COLO668 (cell line): Measurements from ENCODE around the gene LHFPL2.
A peak's percentile ranks its signal among the peaks of the same experiment; 100 is the strongest.

Source experiments
- DNase-seq: peaks from one replicate; lab custom pipeline; 2025; ENCODE audit not compliant: unreplicated experiment; lab: John Stamatoyannopoulos, UW

Gene LHFPL2

DNA sequence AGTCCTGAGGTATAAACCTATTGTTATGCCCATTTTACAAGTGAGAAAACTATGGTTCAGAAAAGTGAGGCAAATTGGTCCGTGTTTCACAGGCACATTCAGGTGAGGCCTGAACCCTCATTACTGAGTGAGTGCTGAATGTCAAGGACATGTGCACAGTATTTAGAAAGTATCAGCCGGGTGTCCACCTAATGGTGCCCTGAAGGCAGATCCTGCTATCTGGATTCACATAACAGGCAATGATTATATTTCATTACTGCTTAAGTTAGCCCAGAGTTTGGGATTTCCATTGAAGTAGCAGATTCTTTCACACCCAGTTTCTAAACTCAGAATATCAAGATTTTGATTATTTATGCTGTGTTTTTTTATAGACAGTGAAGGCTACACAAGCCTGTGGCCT lies 142.7 kb downstream of the LHFPL2 start:
- DNase-seq: no peak

DNA sequence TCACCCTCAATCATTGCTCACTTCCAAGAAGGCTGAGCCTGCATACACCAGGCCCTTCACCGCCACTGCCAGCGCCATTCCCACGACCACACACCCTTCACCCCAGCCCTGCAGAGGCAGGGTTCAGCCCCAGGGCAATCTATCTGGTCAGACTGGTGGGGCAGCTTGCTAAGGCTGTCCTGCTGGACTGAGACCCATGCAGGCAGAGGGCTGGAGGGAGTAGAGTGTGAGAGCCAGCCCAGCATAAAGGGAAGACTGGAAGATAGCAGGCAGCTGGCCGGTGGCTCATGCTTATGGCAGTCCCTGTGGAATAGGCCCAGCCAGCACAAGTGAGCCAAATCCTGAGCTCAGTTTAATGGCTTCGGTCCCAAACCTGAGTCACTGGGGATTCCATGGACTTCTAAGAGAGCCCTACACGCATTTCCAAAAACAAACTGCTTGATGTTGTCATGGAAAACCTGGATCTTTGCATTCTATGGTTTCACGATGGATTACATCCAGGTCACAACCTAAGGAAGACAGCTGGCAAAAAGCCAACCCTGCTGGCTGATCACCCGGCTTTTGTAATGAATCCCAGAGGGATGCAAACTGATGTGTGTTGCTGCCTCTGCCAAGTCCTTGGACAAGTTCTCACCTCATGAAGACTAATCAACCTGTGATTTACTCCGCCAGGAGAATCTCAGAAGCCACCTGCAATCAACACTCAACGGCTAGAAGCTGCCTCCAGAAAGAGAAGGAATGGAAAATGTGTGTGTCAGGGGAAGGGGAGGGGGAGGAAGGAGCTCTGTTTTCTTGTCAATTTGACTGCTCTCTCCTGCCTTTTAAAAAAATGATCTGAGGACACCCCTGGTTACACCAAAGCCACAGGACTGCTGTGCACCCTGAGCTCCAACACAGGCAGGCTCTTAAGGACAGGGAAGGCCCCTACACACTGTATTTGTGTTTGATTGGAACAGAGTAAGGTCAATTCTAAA lies 143.6 kb downstream of the LHFPL2 start:
- DNase-seq: peak; percentile 35

DNA sequence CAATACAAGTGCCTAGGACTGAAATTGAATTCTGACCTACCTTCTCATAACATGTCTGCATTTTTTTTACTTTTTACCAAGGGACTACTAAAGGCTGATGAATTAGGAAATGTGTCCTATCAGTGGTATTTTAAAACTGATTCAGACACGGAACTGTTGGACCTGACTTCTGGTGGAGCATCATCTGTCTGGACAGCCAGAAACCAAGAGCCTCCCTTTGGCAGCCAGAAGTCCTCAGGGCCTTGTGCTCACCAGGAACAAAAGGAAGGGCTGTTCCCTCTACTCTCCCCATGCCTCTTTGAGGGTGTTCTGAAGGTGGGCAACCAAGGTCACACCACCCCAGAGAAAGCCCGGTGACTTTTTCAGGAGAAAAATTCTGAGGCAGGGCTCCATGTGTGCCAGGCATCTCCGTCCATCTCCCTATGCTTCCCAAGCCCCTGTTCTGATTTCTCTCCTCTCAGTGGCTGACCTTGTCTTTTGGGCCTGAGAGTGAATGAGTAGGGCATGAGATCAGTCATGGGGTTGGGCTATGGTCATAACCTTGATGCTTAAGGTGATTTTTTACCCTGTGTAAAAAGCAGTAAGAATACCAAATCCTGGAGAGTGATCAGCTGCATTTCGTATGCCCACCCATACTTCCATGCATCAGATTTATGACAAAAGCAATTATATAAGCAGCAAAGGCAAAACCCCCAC lies 144.5 kb downstream of the LHFPL2 start:
- no peak for DNase-seq

DNA sequence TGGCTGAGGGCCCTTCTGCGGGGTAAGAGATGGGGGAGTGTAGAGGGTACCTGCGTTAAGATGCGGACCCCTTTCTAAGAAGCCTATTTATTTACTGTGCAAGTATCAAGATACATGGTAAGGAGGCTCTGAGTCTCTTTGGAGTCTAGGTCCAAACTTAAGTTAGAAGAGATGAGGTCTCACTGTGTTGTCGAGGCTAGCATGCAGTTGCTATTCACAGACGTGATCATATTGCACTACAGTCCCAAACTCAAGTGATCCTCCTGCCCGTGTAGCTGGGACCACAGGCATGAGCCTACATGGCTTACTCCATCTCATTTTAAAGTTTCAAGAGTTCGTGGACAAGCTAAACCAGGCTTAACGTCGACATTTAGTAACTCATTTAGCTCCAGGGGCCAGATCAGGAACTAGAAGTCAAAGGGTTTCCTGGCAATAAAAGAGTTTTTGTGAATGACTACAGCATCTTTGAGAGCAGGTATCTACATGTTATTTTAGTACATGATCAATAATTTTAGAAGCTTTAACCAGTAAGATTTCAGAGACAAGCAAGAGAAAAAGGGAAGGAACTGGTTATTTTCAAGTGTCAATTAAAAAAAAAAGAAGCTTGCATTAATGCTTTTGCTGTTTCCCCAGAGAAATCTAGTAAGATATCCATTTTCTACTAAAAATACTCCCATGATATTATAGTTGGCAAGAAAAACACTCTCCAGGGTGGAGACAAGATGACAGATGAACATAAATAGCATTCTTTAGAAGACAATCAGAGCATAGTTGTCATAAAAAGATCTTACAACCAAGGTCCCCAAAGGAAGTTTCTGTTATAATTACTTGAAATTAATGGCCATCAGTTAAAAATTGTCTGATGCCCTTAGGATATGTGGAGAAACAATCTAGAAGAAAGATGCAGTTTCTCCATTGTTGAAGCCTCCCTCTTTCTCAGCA lies 146.9 kb downstream of the LHFPL2 start:
- DNase-seq: no peak

DNA sequence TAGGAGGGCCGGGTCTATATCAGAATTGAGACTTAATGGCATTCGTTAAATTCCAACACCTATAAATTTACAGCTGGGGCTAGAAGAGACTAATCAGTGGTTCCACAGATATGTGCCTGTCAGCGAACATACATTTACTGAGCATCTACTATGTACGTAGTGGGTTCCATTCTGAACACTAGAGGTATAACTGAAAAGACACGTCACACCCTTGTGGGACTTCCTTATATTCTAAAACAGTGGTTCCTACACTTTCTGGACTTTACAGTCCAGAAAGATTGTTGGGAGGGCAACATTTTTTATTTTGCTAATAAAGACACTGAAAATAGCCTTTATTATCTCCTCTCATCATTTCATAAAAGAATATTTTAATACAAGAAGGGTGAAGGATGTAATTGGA lies 147.7 kb downstream of the LHFPL2 start:
- no peak for DNase-seq

DNA sequence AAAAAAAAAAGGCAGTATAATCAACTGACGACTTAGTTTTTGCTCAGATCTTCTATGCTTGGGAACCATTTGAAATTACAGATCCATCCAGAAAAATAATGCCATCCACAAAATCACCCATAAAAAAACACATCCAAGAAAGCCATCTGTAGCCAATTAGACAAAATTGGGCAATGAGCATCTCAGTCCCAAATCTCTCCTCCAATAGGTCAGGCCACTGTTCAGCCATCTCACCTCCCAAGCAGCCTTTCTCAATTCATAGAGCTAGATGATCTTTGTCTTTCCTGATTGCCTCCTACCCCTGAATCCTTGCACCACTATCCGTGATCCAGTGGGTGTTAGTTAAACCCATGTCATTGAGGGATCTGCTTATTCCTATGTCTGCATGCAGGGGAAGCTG lies 148.5 kb downstream of the LHFPL2 start:
- DNase-seq: no peak

DNA sequence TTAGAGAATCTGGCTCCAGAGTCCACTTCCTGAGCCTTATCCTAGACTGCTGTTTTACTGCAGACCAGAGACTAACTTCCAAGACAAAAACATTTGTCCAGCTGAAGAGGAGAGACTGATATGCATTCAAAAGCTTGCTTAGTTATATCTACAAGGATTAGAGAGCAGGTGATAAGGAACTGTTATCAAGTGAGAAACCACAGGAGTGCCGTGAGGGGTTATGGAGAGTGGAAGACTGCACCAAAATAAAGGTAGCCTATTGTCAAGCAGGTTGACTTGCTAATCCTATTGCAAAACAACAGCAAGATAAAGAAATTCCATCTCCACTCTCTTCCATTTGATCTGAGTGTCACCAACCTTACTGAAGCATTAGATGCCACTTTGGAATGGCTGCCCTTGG lies 149.1 kb downstream of the LHFPL2 start:
- DNase-seq: no peak

DNA sequence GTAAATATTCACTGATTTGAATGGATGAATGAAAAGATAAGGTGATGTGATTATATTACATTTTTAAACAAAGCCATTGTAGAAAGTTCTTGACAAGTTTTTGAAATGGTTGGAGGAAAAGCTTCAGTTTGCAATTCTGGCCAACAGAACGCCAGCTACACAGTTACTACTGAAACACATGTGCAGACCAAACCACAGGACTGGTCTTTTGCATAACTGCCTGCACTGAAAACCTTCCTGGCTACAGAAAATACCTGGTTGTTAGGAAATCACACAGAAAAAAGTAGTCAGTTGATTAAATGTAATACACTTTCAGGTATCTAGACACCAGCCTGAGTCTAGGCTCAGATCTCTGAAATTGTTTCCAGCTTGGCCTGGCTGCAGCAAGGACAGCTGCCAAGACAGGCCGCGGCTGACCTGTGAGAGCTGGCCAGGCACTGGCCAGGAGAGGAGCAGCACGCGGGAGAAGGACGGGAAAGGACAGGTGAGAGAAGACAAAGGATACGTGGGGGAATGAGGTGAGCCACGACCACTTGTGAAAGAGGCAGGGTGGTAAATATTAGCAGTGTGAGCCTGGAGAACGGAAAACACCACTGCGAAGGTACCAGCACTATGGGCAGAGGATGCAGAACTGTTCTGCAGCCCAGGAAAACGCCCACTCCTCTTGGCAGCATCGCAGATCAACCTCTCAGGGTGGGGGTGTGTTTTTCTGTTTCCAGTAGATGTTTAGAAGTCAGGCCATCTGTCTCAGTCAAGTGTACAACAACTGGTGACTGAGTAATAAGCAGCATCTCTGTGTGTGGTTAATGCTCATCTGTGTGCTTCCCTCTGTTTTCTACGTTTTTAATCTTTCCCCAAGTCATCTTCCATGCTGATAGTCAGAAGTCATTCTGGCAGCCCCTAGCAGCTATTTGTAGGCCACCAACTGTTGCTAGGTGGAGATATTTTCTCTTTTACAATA lies 150.7 kb downstream of the LHFPL2 start:
- DNase-seq: peak; percentile 10

DNA sequence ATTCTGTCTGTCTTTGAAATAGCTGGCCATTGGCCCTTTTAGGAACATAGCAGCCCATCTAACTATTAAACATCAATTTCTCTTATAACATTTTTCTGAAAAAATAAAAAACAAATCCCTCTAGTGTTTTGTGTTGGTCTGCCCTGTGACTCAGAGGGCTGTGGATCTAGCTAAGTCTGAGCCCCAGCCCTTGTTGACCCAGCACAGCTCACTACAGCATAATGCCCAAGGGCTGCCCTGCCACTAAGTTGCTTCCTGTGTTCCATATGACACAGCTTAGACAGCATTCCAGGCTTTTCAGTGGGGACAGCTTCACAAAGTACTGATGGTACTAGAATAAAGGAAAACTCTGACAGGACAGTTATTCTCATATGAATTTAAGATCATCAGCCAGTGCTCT lies 152.2 kb downstream of the LHFPL2 start:
- DNase-seq: no peak

DNA sequence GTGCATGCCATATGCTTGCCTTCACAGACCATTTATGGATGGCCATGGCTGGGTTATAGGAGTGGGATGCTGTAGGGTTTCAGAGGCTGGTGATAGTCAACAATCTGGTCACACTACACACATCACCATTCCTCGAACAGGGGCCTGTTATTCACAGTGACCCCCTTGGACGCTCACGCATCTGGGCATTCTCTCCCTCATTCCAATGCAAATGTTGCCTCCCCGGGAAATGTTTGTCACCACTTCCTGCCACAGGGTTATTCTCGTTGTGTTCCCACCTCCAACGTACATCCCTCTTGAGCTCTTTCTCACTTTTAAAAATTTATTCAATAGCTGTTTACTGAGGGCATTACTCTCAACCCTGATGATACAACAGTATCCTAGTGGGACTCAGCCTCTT lies 152.8 kb downstream of the LHFPL2 start:
- DNase-seq: no peak

DNA sequence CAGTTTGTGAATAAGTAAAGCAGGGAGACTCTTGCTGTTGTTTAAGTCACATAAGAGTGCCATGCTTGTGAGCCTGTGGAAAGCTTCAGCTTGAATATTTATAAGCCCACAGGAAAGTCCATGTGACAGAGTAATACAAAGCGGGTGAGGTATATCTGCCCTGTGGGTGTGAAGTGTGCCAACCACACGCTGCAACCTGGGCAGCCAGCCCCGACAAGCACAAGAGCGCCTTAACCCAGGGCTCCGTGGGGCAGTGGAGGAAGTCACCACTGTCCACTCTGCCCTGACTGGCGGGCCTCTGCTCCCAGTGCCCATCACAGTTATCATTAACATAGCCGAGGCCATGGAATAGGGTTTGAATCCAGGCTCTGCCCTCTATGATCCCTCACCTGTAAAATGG lies 155.9 kb downstream of the LHFPL2 start:
- no peak for DNase-seq

DNA sequence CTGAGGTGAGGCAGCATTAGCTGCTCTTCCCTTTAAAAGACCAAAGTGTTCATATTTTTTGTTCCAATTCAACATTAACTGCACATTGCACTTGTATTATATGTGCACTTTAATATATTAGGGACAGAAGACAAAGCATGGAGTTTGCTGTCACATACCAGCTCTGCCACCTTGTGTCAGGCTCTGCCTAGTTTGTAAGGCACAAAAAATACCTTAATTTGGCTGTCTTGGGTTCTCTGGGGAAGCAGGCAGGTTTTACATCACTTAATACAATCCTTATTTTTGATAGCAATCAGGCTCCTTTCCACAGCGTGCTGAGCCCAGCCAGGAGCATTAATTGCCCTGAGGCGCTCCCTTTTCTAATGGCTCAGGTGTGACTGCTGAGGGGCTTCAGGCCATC lies 156.3 kb downstream of the LHFPL2 start:
- no peak for DNase-seq

DNA sequence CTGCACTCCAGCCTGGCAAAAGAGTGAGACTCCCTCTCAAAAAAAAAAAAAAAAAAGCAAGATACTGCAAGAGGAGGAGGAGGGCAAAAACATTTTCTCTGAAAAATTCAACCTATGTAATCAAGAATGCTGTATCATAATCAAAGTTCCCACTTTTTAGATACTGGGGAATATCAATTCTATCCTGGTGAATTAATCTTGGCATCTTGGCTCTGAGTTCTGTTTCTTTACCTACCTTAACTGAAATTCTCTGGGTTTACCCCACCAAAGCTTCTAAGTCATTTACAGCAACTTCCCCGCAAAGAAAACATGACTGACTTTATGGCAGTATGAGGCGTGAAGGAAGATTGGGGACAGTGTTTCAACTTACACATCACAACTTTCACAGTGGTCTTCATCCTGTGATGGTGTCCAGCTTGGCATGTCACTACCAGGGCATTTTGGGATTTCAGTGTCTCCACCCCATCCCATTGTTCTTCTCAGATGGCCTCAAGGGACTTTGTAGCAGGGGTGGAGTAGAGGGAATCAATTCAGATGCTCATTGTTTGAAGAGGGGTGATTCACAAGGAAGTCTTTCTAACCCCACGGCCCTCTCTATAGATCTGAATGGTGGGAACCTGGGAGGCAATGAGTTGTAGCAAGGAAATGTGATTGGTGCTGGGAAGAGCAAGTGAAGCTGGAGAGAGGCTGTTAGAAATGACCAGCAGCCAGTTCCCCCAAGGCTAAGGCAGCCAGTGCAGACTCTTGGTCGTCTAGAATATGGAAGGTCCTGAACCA lies 157.7 kb downstream of the LHFPL2 start:
- DNase-seq: no peak

DNA sequence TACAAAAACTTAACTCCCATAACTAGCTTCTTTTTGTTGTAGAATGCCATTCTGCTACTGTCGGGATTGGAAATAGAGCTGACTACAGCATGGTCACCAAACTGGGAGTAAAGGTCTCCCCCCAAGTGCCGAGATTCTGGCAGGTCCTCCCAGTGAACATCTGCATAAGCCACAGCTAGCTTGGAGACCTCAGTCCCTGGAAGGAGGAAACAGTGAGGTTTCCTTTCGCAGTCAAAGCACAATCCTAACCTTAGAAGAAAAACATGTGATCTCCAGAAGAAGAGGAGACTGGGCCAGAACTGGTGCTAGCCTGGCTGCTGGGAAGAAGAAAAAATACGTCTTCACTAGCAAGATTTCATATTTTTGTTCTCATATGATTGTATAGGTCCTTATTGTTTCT lies 160.7 kb downstream of the LHFPL2 start:
- no peak for DNase-seq

DNA sequence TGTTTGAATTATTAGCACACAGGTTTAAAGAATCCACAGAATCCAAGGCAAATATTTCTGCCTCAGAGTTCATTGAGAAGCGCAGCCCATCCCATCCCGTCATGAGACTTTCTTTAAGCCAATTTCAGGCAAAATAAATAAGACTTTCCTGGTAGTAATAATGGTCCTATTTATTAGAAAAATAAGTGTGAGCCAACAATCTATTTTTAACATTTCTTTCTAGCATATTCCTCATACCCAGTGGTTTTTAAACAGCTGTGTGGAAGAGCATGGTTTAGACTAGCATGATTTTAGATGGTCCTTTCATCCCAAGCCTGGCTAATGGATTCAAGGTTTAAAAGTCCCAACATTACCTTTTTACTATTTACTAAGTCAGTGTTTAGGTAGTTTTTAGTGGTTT lies 162.4 kb downstream of the LHFPL2 start:
- no peak for DNase-seq

DNA sequence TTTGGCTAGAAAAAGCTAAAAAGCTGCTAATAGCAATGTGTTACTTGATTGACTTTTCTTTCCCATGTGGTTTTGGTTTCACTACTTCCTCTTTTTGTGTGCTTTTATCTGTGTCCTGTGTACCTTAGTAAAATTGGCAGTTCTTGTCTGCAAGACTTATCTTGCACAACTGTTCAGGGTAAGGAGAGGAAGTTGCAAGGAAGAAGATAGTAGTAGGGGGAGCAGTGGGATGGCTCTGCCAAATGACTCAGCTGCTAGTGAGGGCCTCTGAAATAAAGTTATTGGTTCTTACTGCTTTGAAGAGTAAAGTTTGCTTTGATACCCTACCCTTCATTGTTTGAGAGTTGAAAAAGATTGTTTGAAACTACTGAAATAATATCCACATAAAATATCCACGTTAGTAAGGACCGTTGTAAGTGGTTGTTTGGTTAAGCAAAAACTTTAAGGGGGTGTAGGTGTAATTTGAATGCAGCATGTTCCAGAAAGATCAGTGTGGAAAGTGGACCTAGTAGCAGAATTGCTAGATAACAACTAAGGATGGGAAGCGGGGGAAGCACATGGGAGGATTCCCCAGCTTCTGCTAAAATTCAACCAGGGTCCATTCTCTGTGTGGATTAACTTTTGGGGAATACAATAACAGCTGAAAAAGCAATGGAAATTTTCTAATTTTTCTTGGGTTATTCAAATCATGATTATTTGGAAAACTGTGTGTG lies 164.6 kb downstream of the LHFPL2 start:
- DNase-seq: no peak

DNA sequence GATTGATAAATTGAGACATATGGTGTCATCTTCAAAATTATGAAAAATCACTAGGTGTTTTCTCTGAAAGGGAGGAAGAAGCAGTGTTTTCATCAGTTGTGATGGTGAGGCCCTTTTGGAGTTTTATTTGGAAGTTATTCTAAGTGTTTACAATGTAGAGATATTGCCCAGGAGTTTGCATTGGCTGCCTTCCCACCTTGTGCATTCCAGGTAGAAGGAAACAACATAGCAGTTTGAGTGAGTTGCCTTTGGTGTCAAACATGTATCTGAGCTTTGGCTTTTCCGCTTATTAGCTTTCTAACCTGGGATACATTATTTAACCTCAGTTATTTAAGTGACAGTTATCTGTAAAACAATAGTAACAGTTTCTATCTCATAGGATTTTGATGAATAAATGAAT lies 165.6 kb downstream of the LHFPL2 start:
- no peak for DNase-seq

DNA sequence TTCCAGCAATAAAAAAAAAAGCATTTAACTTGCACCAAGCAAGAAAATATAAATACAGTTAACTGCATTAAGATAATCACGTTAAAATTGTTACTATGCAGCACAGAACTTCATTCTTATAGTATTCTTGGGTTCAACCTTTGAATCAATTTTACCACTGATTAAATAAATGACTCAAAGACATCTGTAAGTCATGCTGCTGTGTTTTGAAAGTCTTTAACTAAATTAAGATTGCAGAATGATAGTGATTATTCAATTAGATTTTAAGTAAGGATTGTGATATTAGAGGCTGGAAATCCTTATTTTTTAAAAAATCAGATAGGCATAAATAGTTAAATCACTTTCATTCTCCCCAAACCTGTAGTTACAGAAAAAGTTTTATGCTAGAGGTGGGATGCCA lies 171.8 kb downstream of the LHFPL2 start:
- no peak for DNase-seq

DNA sequence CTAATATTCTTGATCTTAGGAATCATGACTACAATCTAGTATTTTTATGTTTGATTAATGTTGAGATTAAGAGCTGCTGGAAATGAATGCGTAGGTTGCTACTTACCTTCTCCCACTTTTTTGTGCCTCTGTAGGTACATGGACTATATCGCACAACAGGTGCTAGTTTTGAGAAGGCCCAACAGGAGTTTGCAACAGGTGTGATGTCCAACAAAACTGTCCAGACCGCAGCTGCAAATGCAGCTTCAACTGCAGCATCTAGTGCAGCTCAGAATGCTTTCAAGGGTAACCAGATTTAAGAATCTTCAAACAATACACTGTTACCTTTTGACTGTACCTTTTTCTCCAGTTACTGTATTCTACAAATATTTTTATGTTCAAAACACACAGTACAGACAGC lies 173.2 kb downstream of the LHFPL2 start:
- DNase-seq: no peak
